Umbilical cord (tissue), 2 donors: ENCODE measurements around the gene DLGAP4. TPM values are rescaled to one million over a fixed set of nuclear protein-coding genes. Genes with fewer than 3 reads are reported as not detected.
"Not testable (repeated sequence)": the region's sequence is repeated elsewhere in the genome, so short reads cannot be mapped to it uniquely, and the experiment has no call there.

Experiments used
- DNase-seq: peaks from one replicate; pipeline ENCODE4 v3.0.0-alpha.2; 2015; ENCODE audit warnings: low spot score
- total RNA-seq: library from RNA; depleted of rRNA; stranded (reverse); fragments of >200 nt; gene quantifications from one replicate; pipeline ENCODE4 v1.2.3, GENCODE V29; 2014; ENCODE audit warnings: low replicate concordance; ENCODE audit not compliant: insufficient read depth

Gene DLGAP4
- total RNA-seq, 1 donor from 2014 or later, result 12.5 TPM

DNA sequence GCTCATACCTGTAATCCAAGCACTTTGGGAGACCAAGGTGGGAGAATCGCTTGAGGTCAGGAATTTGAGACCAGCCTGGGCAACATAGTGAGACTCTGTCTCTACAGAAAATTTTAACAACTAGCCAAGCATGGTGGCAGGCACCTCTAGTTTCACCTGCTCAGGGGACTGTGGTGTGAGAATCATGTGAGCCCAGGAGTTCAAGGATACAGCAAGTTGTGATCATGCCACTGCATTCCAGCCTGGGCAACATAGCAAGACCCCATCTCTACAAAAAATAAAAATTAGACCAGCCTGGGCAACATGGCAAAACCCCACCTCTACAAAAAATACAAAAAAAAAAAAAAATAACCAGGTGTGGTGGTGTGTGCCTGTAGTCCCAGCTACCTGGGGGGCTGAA is 73.8 kb downstream of the DLGAP4 start:
- DNase-seq, result not testable (repeated sequence)

DNA sequence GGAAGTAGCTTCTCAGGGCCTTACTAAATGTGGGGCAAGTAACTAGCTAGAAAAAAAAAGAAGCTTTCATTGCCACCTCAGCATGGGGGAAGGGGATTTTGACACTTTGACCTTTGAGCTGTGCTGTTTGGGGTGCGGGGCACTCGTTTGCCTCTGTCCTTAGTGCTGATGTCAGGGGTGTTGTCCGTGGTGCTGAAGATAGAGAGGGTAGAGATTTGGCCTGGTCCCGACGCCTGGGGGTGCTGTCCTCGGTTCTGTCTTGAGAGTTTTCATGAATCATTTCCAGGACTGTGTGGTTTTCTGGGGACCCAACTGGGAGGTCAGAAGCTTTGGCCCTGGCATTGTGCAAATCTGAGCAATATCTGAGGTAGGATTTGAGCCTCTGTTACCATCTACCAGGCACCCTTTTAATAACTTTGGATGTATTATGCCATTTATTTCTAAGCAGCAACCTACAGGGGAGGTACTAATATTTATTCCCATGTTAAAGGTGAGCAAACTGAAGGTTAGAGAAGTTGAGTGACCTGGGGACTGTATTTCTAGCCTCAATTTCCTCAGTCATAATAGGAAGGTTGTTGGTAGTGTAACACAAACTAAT is 78.0 kb downstream of the DLGAP4 start:
- peak; percentile 25 for DNase-seq

DNA sequence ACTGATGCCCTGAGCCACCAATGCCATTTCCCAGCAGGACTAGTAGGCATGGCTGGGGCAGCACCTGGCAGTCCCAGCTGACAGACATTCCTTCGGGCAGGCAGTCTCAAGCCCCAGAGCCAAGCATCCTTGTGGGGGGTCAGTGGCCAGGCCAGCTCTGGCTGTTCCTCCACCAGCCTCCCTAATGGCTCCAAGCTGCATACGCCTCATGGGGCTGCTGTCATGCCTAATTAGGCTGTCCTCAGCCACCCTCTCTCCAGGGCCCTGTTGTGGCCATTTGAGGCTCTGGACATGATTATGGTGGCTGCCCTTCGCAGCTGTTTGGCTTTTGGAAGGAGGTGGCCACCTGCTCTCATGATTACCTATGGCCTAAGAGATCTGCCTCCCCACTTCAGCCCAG is 79.4 kb downstream of the DLGAP4 start:
- DNase-seq, result no peak

DNA sequence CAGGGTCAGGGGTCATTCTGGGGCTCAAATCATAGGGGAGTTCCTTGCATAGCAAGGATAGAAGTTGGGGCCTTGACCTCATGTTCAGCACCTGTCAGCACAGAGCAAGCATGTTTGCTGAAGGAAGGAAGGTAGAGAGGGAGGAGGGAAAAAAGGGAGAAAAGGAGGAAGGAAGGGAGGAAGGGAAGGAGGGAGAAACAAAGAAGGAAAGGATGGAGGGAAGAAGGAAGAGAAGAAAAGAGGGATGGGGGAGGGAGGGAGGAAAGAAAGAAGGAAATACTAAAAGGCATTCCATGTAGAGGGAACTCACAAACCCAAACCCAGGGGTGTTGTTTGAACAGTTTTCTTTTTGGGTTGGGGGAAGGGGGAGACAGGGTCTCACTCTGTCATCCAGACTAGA is 80.1 kb downstream of the DLGAP4 start:
- DNase-seq, result no peak

DNA sequence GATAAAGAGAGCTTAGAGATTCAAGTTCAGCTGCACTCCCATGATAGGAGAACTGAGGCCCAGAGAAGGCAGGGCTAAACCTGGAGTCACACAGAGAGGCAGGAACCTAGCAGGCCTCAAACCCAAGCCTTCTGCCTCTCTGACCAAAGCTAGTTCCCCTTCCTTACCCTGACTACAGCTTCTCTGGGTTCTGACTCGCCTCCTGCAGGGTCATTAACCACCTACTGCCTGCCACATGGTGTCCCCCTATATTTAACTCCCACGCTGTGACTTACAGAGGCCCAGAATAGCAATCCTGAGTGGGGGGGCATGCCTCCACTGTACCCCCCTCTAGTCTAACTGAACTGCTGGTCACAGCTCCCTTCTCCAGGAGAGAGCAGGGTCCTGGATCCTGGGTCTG is 84.1 kb downstream of the DLGAP4 start:
- DNase-seq, result no peak

DNA sequence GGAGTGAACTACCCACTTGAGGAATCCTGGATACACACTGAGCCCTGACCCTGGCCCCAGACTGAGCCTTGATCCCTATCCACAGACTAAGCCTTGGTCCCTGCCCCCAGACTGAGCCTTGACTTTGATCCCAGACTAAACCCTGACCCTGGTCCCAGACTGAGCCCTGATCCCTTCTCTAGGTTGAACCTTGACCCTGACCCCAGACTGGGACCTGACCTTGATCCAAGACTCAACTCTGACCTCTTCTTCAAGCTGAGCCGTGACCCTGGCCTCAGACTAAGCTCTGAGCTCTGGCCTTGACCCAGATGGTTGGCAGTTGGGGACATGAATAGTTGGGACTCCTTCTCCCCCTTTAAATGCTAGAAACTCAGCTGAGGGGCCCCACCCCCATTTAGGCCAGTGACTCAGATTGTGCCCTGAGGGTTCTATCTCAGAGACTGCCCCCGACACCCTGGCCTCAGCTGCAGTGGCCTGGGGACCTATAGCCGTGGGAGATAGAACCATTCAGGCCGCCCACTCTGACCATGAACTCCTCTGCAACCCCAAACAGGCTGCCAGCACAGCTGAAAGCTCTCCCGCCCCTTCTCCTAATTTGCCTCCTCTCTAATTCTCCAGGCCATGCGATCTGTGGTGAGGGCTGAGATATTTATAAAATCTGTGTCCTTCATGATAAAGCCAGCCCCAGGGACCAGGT is 84.7 kb downstream of the DLGAP4 start:
- no peak for DNase-seq

DNA sequence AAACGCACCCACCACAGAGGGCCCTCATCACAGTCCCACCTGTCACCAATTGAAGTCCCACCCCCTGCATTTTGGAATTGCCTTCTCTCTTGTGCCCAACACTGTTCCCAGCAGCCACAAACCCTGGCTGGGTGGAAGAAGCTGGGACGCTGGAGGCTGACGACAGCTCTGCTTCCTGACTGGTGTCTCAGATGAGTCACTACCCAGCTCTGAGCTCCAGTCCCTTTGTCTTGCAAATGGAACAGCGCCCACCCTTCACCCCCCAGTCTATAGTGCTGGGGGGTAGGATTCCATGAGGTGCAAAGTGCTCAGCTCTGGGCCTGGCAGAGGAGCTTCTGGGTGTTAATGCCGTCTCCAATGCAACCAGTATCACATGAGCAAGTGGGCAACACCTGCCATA is 85.3 kb downstream of the DLGAP4 start:
- no peak for DNase-seq

DNA sequence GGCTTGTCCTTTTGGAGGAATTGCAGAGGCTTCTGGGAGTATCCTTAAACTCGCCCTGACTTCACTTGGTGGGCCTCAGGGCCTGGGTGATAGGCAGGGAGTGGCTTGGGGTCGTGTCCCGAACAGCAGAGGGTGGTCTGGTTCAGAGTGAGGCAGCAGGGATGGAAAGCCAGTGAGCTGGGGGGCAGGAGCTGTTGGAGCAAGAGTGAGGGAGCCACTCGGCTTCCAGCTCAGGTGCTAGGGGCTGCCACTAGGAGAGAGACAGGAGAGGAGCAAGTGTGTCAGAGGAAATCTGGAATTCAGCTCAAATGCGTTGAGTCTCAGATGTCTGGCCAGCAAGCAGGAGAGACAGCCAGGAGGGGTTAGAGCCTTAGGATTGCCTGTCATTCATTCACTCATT is 85.8 kb downstream of the DLGAP4 start:
- DNase-seq, result no peak

DNA sequence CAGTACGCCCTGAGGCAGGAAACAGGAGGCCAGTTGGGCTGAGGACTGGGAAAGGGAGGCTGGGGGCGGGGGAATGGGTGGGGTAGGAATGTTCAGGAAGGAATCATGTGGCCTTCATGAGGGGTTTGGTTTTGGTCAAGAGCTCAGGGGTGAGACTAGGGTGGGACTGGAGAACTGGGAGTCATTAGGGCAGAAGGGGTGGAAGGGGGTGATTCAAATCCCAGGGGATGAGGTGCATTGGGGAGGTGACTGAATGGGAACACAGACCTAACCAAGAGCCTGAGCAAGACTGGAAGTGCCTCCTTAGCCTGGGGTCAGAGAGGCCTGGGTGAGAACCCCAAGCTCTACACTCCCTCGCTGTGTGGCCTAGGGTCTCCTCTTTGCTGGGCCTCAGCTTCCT is 86.8 kb downstream of the DLGAP4 start:
- no peak for DNase-seq

DNA sequence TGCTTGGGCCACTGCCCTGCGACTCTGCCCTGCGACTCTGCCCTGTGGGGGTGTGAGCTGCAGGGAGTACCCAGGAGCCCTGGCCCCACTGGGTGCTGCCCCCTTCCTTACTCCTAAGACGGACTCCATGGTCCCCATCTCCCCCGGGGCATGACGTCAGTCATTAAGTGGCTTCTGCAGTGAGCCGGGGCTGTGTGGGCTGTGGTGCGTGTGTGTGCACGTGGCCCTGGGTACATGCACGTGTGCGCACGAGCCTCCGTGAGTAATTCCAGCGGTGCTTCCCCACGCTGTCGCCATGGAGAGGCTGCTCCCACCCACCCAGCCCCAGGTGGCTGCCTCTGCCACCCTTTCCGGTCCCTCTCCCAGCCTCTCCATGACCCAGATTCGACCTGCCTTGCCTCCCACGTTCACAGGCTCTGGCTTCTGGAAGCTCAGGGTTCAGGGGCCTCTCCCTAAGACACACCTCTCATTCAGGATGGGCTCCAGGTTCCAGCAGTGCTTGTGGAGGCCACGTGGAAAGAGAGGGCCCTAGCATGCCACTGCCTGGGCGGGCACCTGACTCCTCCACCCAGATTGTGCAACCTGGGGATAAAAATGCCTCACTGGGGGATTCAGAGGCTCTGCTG is 88.3 kb downstream of the DLGAP4 start:
- DNase-seq, result no peak

DNA sequence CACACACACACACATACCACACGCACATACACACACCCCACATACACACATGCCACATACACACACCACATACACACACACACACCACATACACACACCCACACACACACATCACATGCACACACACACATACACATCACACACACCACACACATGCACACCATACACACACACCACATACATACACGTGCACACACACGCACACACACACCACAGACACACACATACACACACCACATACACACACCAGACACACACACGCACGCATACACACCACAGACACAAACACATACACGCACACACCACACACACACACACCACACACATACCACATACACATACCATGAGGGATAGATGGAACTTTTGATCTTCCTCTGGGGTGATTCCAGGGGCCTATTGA is 90.2 kb downstream of the DLGAP4 start:
- no peak for DNase-seq

DNA sequence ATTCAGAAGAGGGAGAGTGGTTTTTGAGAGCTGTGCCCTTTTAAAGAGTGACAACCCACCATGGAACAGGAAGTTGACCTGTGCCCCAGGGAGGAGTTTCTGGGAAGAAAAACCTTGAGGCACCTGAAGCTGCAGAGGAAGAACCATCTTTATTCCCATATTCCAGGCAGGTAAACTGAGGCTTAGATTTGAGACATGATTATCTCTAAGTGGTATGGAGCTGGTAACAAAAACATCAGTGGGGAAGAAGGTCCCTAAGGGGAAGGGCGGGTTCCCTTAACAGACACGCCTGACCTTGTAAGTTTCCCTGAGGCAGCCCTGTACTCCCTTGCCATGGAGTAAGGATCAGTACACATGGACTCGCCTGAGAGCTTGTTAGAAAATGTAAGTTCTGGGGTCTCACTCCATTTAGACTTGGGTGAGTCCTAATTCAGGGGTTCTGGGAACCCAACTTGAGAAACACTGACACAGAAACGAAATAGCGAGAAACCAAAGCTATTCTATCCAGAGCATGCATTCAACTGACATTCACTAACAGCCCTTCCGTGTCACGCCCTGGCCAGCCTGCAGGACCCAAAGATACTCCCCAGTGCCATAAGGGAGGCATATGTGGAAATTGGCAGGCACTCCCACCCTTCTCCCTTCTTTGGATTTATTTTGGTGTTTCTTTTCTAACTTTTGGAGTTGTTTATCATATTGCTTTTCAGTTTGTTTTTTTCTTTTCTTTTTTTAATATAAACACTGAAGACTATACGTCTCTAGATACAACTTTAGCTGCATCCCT is 90.9 kb downstream of the DLGAP4 start:
- no peak for DNase-seq

DNA sequence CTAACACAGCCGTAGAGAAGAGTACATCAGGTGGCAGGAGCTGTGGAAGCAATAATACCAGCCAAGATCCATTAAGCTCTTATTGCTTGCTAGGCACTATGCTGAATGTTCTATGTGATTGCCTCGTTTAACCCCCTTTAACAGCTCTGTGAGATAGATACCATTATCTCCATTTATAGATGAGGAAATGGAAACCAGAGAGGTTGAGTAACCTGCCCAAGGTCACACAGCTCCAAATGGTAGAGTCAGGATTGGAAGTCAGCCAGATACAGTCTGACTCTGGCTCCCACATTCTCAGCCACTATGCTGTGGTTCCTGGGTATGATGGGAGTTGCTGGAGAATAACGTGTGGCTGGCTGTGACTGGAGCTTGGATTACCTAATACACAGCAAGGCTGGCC is 92.4 kb downstream of the DLGAP4 start:
- DNase-seq, result no peak

DNA sequence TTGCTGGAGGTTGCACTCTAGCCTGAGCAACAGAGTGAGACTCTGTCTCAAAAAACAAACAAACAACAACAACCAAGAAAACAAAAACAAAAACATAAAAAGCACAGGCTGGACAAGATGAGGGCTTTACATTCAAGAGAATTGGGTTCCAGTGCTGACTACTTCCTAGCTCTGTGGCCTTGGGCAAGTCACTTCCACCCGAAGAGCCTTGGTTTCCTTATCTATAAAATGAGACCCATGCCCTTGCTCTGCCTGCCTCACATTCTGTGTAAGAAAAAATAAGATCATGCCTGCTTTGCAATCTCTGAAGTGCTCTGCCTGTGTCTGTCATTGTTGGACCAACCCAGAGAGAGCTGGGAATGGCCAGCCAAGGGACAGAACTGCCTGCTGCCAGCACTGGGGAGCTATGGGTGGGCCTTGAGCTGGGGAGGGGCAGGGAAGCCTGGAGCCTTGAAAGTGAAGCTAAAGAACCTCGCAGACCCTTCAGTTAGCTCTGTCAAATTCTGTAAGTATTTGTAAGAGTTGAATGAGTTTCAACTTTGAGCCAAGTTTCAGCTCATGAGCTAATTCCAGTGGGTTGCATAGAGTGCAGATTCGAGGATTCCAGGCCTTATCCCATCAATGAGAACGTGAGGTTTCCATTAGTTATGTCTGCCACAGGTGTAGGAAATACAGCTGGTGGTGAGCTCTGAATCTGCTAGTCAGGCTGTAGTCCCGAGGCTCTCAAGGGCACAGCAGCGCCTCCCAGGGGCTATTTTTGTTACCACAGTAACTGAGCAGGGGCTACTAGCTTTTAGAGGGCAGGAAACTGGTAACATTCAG is 93.2 kb downstream of the DLGAP4 start:
- no peak for DNase-seq

DNA sequence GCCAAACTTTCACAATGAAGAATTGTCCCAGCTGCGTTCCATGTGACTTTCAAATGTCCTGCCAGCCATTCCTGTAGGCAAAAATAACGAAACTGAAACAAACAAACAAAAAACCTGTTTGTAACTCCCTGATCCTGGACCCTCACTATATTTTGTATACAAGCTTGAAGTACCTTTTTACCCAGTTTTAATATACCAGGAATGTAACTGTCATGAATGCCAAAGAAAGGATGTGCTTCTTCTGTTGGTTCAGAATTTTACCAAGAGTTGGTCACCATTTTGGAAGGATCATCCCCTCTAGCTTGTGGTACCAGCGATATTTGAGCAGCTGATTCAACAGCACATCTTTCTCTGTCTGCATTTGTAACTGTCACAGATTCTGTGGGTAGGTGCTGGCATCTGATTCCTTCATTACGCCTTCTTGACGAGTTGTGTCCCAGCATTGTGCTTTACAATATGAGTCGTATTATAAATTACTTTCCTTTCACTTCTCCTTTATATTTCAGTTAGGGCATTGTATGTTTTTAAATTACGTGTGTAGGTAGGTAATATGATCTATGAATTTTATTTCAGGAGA is 93.9 kb downstream of the DLGAP4 start:
- no peak for DNase-seq

DNA sequence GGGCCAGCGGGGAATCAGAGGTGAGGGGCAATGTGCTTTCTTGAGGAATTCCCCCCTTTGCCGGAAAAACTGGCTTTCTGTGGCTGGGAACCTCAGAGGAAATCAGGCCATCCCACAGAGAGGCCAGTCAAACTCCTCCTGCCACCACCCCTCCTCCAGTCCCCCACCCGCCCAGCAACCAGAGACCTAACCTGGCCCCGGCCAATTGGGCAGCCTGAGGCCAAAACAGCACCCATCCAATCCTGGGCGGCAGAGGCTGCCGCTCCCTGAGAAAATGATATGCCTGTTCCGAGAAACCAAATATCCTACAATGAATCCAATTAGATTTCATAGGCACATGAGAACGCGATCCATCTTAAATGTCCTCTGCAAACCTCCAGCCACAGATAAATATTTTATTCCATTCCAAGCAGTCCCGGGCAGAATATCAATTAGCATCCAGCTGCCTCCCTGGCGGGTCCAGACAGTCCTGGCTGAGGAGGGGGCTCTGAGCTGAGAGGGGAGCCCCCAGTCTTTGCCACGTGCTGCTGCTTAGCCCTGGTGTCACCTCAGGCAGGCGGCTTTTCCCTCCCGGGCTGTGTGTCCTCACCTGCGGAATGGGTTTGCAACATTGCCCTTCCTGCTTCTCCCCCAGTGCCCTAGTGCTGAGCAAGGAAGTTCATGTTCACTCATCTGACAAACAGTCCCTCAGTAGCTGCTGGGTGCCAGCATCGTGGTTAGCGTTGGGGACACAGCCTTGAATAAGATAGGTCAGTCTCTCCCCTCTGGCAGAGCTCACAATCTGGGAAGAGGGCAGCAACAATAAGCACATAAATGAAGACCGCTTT is 95.0 kb downstream of the DLGAP4 start:
- no peak for DNase-seq

DNA sequence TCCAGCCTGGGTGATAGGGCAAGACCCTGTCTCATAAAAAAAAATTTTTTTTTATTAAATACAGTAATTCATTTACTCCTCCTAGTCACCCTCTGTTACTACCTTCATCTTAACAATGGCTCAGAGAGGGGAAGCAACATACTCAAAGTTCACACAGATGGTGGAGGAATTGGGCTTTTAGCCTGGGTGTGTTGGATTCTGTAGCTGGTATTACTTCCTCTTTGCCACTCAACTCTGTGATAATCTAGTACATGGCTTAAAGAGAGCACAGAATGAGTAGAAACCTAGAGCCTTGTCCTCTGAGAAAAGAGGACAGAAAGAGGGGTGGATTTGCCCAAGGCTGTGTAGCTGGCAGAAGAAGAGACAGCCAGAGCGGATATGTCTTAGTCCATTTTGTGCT is 96.6 kb downstream of the DLGAP4 start:
- no peak for DNase-seq

DNA sequence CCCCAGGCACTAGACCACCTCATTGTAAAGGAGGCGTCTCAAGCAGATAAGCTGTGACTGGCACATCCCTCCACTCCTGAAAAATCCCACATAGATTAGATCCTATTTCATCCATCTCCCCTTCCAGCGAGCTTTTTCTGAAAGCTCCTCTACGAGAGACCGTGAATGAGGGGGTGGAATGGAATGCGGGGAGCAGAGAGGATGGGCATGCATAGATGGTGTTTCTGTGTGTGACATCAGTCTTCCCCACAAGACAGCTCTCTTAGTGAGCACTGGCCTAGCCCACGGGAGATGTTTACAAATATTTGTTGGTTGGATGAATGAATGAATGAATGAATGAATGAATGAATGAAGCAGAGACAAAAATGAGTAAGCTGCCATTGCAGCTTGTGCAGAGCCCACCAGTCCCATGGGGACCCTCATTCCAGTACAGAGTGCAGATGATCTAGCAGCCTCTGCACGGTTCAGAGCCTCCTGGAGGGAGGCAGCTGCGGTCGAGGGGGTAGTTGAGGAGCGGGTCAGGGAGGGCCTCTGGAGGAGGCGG is 98.4 kb downstream of the DLGAP4 start:
- DNase-seq, result no peak

DNA sequence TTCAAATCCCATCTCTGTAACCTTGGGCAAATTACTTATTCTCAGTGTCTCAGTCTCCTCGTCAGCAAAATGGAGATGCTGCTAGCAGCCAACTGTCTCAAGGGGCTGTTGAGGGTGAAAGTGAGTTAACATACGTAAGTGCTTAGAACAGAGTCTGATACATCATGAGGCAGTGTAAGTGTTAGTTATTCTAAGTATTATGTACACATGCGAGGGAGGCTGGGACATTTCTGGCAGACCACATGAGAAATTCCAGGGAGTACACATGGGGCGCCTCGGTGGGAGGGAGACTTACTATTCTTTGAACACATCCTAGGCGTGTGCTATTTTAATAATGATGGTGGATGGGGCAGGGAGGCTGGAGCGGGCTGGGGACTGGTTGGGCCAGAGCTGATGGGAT is 99.1 kb downstream of the DLGAP4 start:
- DNase-seq, result no peak

DNA sequence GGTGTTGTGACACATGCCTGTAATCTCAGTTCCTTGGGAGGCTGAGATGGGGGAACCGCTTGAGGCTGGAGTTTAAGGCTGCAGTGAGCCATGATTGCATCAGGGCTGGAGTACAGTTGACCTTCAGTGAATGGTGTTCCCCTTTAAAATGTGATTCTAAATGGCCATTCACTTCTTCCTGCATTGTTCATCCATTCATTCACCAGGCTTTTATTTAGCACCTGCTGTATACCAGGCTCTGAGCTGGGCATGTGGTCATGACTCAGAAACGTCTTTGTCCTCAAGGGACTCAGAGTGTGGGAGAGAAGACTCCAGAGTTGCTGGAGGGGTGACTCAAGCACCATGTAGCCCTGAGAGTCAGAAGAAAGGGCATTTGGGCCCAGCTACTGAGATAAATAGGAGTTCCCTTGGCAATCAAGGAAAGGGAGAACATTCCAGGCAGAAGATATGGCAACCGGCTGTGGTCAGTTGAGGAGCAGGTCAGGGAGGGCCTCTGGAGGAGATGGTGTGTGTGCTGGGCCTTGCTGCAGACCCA is 101.1 kb downstream of the DLGAP4 start:
- no peak for DNase-seq
